KBM-7 (cell line): ENCODE data around the gene MTNR1A.

Experiments
- DNase-seq: peaks from one replicate; pipeline ENCODE4 v3.0.0-alpha.2; 2015
- in situ Hi-C: fragments of 300-500 bp; cut with MboI; formaldehyde crosslinking; loops from 2 replicates; pipeline ENCODE4 v1.14.3; 2020; ENCODE audit warnings: low sequenced_read_pairs, low pct_unique_long_range_greater_than_20kb, mixed read lengths

MTNR1A gene

DNA sequence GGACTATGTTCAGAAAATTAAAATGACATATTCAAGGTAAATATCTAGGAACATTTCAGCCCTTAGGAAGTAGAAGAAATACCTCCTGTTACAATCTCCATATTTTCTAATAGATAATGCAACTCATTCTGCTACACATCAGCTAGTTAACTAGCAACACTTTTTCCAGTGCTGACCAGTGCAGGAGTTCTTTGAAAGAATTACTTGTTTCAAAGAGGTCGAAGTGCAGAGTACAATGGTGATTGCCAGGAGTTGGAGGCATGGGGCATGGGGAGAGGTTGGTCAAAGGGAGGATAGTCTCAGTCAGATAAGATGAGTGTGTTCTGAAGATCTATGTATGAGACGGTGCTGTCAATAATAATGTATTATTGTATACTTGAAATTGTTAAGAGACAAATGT is 53.1 kb downstream of the MTNR1A start:
- in situ Hi-C loops = no loop called here
- no peak for DNase-seq

- in situ Hi-C loops = no loop called here
- no peak for DNase-seq
These were observed 53.8 kb downstream of the MTNR1A start for GRCh38 chr4:186501554-186501953.

GRCh38 chr4:186500721-186501304 is 54.6 kb downstream of the MTNR1A start:
- DNase-seq = no peak
- in situ Hi-C loops = no loop called here

DNA sequence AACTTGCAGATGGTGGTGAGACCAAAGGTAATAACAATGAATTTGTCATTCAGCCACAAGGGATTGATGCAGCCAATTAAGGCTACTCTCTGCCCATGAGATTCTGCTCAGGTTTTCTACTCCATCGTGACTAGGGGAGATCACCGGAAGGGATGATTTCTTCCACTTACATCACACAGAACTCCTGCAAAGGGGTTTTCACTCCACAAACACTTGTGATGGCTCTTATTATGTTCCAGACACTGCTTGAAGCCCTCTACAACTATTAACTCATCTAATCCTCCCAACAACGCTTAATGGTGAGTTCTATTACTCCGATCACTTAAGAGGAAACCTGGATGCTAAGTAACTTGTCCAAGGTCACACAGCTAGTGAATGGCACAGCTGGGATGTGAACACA is 55.9 kb downstream of the MTNR1A start:
- no peak for DNase-seq
- in situ Hi-C loops = no loop called here

- in situ Hi-C loops = no loop called here
- DNase-seq = no peak
These were observed 58.3 kb downstream of the MTNR1A start for GRCh38 chr4:186497043-186497442.

- in situ Hi-C loops = no loop called here
- DNase-seq = no peak
These were observed 60.9 kb downstream of the MTNR1A start for GRCh38 chr4:186494496-186494895.

DNA sequence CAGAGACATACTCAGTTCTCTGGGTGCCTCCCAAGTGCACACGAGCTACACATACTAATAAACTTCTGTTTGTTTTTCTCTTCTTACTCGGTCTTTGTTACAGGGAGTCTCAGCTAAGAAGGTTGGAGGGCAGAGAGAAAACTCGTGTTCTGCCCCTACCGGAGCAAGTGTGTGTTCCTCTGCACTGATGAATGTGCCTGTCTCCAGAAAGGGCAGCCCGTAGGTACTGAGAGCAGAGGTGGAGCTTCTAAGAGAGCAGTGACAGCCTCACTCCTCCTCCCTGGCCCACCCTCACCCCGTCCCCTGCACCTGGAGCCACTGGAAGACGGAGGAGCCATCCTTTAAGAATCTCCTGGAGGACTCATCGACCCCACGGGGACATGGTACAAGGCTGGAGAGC is 67.6 kb downstream of the MTNR1A start:
- in situ Hi-C loops = no loop called here
- DNase-seq = no peak

DNA sequence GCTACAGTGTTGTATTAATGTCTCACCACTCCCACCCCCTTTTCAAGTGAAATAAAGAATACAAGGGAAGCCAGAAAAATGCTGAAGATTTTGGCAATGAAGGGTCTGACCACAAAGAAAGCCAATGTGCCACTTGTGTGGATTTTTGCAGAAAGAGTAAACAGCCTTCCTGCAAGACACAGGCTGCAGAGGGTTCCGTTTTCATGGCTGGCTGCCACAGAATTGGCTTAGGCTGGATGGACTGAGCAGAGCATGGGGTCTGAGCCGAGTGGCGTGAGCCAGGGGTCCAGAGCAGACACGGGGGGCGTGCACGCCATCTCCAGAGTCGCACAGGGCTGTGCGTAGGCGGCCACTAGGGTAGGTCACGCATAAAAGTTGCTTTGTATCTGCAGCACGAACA is 69.2 kb downstream of the MTNR1A start:
- DNase-seq = no peak

DNA sequence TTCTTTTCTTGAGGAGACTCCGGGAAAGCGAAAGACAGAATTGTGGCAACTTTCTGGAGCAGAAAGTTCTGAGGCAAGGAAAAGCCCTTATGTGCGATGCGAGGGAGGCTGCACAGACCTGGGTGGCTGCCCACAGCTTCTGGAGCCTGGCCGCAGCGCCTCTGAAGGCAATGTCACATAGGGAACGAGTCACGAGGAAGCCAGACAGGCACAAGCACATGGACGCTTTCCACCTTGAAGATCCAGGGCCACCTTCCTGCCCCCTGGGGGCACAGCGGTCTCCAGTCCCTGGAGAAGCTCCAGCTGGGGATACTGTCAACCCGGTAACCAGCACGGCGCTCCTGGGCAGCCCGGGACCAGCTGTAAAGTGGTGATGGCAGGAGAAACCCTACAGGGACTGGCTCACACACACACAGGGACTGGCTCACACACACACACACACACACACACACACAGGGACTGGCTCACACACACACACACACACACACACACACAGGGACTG is 69.8 kb downstream of the MTNR1A start:
- in situ Hi-C loops = no loop called here

More for the DNA sequence above, 69.2 kb downstream of the MTNR1A start:
- in situ Hi-C loops = no loop called here

GRCh38 chr4:186485150-186485549 is 70.2 kb downstream of the MTNR1A start:
- in situ Hi-C loops = no loop called here
- no peak for DNase-seq

More for the DNA sequence above, 69.8 kb downstream of the MTNR1A start:
- no peak for DNase-seq

- no peak for DNase-seq
- in situ Hi-C loops = no loop called here
These were observed 71.7 kb downstream of the MTNR1A start for GRCh38 chr4:186483656-186484055.
